ENCODE measurements around the gene VDAC2. TPM values are rescaled to one million over a fixed set of nuclear protein-coding genes. Genes with fewer than 3 reads are reported as not detected.
A peak's percentile ranks its signal among the peaks of the same experiment; 100 is the strongest.

The VDAC2 gene
- total RNA-seq, 3 donors from 2014 or later = 265 to 296 (median 284) TPM

DNA sequence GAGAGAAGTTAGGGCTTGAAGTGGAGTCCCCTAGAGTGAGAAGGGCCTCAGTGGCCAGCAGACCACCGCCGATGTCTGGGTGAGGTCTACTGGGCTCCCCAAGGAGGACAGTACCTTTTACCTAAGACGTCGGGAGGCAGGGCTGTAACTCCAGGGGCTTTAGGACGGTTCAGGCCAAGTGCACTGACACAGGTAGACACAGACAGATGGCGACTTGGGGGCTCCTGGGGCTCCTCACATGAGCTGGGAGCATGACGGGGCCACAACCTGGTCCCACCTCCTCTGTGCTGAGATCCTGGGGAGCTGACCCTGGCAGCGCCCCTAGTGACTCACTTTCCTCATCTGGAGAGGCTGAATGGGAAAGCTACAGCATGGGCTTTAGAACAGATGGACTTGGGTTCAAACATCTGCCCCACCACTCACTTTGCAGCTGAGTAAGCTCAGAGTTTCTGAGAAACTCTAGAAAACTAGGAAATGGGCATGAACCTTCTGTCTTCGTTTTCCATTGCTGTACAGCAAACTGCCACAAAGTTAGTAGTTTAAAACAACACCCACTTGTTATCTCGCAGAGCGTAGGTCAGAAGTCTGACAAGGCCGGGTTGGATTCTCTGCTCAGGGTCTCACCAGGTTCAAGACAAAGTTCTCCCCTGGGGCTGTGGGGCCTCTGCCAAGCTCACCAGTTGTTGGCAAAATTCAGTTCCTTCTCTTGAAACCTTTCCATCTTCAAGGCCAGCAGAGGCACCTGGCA, 29.9 kb downstream of the VDAC2 start:
- TF ChIP-seq CTCF (IDR thresholded peaks at IDR 0.05) = no peak
- no peak overlapping the region for H3K4me3 ChIP-seq
- ATAC-seq = no peak
- no peaks in the 10 kb centered on the region for H3K36me3 ChIP-seq (ENCODE audit: low read depth)
- H3K4me1 ChIP-seq (ENCODE audit: low read depth) = peaks cover 24% of the 10 kb centered on the region
- H3K9me3 ChIP-seq = no peaks in the 10 kb centered on the region
- intact Hi-C loops (cut with DNase I, micrococcal nuclease) = no loop called here
- no peak for DNase-seq

GRCh38 chr10:75243426-75243825, 32.8 kb downstream of the VDAC2 start:
- ATAC-seq (peak; percentile 79), DNase-seq (peak; percentile 57 to 71 (median 69))
- Histone ChIP-seq H3K9me3 (no peaks in the 10 kb centered on the region), H3K4me1 (ENCODE audit: low read depth) (peaks cover 28% of the 10 kb centered on the region), H3K4me3 (no peak overlapping the region), H3K36me3 (ENCODE audit: low read depth) (no peaks in the 10 kb centered on the region)
- TF ChIP-seq CTCF (IDR thresholded peaks at IDR 0.05) = no peak
- intact Hi-C loops (cut with DNase I, micrococcal nuclease) = no loop called here

GRCh38 chr10:75244487-75245353, 34.1 kb downstream of the VDAC2 start:
- no peak for DNase-seq
- no peak for TF ChIP-seq CTCF (IDR thresholded peaks at IDR 0.05)
- ATAC-seq = peak; percentile 23

GRCh38 chr10:75245354-75246250, 35.0 kb downstream of the VDAC2 start:
- intact Hi-C loops (cut with DNase I, micrococcal nuclease) = no loop called here
- Histone ChIP-seq H3K36me3 (ENCODE audit: low read depth) (no peaks in the 10 kb centered on the region), H3K9me3 (no peaks in the 10 kb centered on the region), H3K4me3 (no peak overlapping the region), H3K4me1 (ENCODE audit: low read depth) (peaks cover 28% of the 10 kb centered on the region)
- TF ChIP-seq CTCF (IDR thresholded peaks at IDR 0.05) = no peak
- ATAC-seq = peak; percentile 87
- DNase-seq = peak; percentile 83 to 85 (median 84)

More at GRCh38 chr10:75244487-75245353, 34.1 kb downstream of the VDAC2 start:
- Histone ChIP-seq H3K4me1 (ENCODE audit: low read depth) (peaks cover 28% of the 10 kb centered on the region), H3K9me3 (no peaks in the 10 kb centered on the region), H3K36me3 (ENCODE audit: low read depth) (no peaks in the 10 kb centered on the region), H3K4me3 (no peak overlapping the region)
- intact Hi-C loops (cut with DNase I, micrococcal nuclease) = no loop called here

- DNase-seq = no peak
- no peak for TF ChIP-seq CTCF (IDR thresholded peaks at IDR 0.05)
- Histone ChIP-seq H3K36me3 (ENCODE audit: low read depth) (no peaks in the 10 kb centered on the region), H3K4me1 (ENCODE audit: low read depth) (peaks cover 28% of the 10 kb centered on the region), H3K4me3 (no peak overlapping the region), H3K9me3 (no peaks in the 10 kb centered on the region)
- intact Hi-C loops (cut with DNase I, micrococcal nuclease) = no loop called here
- no peak for ATAC-seq
These were observed 35.9 kb downstream of the VDAC2 start for GRCh38 chr10:75246506-75246905.

All from mucosa of descending colon (tissue), 3 donors.